ENCODE results near the gene SCARF2. TPM values are rescaled to one million over a fixed set of nuclear protein-coding genes. Genes with fewer than 3 reads are reported as not detected.
"Not testable (repeated sequence)": the region's sequence is repeated elsewhere in the genome, so short reads cannot be mapped to it uniquely, and the experiment has no call there.

SCARF2 gene
- total RNA-seq, 1 donor from 2014 or later: 12.6 TPM

DNA sequence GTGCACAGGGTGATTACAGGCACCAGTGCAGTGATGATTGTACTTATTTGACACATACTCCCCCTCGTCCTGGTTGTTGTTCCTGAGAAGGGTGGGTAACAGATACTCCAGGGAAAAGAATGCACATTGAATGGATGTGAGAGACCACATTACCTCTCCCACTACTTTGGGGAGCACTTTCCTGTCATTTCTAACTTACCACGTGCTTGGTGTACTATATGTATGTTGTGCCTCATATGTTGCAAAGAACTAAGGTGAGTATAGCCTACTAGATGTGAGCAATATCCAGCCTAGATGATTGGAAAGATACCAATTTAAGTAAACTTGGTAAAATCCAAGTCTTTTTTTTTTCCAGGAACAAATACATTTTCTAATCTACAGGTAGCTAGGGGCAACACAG lies 14.3 kb upstream of the SCARF2 start:
- TF ChIP-seq, protein P1, sequence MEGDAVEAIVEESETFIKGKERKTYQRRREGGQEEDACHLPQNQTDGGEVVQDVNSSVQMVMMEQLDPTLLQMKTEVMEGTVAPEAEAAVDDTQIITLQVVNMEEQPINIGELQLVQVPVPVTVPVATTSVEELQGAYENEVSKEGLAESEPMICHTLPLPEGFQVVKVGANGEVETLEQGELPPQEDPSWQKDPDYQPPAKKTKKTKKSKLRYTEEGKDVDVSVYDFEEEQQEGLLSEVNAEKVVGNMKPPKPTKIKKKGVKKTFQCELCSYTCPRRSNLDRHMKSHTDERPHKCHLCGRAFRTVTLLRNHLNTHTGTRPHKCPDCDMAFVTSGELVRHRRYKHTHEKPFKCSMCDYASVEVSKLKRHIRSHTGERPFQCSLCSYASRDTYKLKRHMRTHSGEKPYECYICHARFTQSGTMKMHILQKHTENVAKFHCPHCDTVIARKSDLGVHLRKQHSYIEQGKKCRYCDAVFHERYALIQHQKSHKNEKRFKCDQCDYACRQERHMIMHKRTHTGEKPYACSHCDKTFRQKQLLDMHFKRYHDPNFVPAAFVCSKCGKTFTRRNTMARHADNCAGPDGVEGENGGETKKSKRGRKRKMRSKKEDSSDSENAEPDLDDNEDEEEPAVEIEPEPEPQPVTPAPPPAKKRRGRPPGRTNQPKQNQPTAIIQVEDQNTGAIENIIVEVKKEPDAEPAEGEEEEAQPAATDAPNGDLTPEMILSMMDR (conservative IDR thresholded peaks at IDR 0.05; ENCODE audit: low read depth, low read length): no peak
- no peak for DNase-seq (ENCODE audit: low read depth)
- H3K4me3 ChIP-seq (ENCODE audit: low read depth, low read length): no peak overlapping the region

GRCh38 chr22:20451129-20451778 lies 13.6 kb upstream of the SCARF2 start:
- not testable (repeated sequence) for H3K4me3 ChIP-seq (ENCODE audit: low read depth, low read length)

GRCh38 chr22:20450551-20450906 lies 12.9 kb upstream of the SCARF2 start:
- DNase-seq (ENCODE audit: low read depth): no peak
- no peak overlapping the region for H3K4me3 ChIP-seq (ENCODE audit: low read depth, low read length)
- TF ChIP-seq, protein P1 (conservative IDR thresholded peaks at IDR 0.05; ENCODE audit: low read depth, low read length): no peak

More at GRCh38 chr22:20451129-20451778, 13.6 kb upstream of the SCARF2 start:
- not testable (repeated sequence) for DNase-seq (ENCODE audit: low read depth)

GRCh38 chr22:20449819-20450550 lies 12.4 kb upstream of the SCARF2 start:
- TF ChIP-seq, protein P1 (conservative IDR thresholded peaks at IDR 0.05; ENCODE audit: low read depth, low read length): no peak
- DNase-seq (ENCODE audit: low read depth): no peak
- H3K4me3 ChIP-seq (ENCODE audit: low read depth, low read length): no peak overlapping the region

DNA sequence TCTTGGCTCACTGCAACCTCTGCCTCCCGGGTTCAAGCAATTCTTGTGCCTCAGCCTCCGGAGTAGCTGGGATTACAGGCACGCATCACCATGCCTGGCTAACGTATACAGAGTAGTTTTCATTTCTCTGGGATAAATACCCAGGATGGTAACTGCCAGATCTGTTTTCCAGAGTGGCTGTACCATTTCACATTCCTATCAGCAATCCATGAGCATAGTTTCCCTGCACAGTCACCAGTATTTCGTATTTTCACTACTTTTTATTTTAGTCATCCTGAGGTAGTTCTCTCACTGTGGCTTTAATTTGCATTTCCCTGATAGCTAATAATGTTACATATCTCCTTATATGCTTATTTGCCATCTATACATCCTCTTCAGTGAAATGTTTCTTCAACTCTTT lies 11.0 kb upstream of the SCARF2 start:
- no peak for DNase-seq (ENCODE audit: low read depth)
- H3K4me3 ChIP-seq (ENCODE audit: low read depth, low read length): no peak overlapping the region
- TF ChIP-seq, protein P1 (conservative IDR thresholded peaks at IDR 0.05; ENCODE audit: low read depth, low read length): no peak

DNA sequence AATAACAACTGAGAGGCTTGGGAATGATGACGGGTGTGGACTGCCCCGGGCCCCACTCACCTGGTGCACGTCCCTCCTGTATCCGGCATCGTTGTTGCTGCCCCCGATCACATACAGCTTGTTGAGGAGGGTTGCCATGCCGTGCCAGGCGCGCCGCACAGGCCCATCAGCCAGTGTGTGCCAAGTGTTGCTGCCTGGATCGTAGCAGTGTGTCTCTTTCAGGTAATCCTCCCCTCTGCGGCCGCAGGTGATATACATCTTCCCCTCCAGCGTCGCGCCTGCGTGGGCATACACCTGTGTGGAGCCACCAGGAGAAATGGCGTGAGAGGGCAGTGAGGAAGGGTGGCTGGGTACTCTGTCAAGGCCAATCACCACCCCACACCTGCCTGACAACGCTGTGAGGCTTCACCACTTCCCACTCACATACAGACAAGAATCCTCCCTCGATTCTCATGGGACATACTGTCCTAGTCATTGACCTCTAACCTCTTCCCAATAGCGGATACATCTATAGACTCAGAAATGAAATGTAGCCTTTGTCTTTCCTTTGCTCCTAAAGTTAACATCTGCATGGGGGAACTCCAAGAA lies 8.9 kb upstream of the SCARF2 start:
- DNase-seq (ENCODE audit: low read depth): no peak
- no peak overlapping the region for H3K4me3 ChIP-seq (ENCODE audit: low read depth, low read length)
- TF ChIP-seq, protein P1 (conservative IDR thresholded peaks at IDR 0.05; ENCODE audit: low read depth, low read length): no peak

- DNase-seq (ENCODE audit: low read depth): no peak
- no peak overlapping the region for H3K4me3 ChIP-seq (ENCODE audit: low read depth, low read length)
- TF ChIP-seq, protein P1 (conservative IDR thresholded peaks at IDR 0.05; ENCODE audit: low read depth, low read length): no peak
Measured at GRCh38 chr22:20444325-20444724, 6.7 kb upstream of the SCARF2 start.
